Measurements from ENCODE around the gene LCN2.
A peak's percentile ranks its signal among the peaks of the same experiment; 100 is the strongest.
"Not testable (repeated sequence)": the region's sequence is repeated elsewhere in the genome, so short reads cannot be mapped to it uniquely, and the experiment has no call there.

LCN2 gene

DNA sequence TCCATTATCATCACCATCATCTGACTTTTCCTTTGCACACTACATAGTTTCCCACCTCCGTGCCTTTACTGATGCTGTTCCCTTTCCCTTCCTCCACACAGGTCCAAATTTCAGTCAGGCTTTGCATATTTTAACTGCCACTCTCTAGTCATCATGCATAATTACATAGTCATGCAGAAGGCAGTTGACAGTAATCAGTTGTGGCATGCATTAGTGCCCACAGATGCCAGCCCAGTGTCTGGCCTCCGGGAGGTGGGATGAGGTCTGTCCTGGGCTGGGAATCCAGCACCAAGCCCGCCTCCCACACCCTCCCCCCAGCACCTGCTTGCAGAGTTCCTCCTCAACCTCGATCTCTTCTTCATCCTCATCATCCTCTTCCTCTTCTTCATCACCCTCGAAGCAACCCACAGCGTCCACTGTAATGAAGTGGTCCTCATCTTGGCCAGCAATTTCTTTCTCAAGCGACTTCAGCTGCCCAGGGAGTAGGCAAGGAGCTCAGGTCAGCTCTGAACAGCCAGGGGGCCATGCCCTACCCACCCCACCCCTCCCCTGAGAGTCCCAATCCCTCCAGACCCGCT, 19.6 kb downstream of the LCN2 start:
- DNase-seq (ENCODE audit: low spot score), result no peak

DNA sequence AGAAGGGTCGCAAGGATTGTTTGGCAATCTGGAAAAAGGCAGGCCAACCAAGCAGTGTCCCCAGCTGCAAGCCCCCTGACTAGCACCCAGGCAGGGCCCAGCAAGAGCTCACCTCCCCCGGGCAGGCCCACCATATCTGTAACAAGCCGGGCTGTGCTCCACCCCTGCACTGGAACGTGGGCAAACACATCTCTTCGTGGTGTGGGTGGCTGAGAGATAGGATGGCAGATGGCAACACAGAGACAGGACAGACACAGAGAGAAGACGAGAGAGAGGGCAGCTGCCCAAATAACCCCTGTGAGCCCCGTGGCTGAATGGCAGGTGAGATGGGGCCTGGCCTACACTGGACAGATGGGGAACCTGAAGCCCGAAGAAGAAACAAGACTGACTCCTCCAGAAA, 20.2 kb downstream of the LCN2 start:
- DNase-seq (ENCODE audit: low spot score), result no peak

- no peak for DNase-seq (ENCODE audit: low spot score)
These were observed 20.7 kb downstream of the LCN2 start for GRCh38 chr9:128169925-128170324.

DNA sequence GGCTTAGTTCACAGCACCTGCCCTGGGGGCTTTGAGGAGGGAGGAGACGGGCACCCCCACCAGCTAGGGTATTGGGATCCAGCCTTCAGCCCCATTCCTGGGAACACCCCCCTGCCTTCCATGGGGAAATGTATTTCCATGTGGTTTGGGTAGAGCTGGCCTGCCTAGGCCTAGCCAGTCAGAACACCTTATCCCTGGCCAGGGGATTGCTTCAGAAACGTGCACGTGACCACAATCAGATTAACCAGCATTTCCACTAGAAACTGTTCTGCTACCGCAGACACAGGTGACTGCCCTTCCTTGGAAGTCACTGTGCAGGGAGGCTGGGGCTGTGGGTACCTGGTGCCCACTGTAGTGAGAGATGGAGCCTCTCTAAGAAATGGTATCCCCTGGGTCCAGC, 24.8 kb downstream of the LCN2 start:
- no peak for DNase-seq (ENCODE audit: low spot score)

GRCh38 chr9:128175102-128175563, 25.9 kb downstream of the LCN2 start:
- no peak for DNase-seq (ENCODE audit: low spot score)

DNA sequence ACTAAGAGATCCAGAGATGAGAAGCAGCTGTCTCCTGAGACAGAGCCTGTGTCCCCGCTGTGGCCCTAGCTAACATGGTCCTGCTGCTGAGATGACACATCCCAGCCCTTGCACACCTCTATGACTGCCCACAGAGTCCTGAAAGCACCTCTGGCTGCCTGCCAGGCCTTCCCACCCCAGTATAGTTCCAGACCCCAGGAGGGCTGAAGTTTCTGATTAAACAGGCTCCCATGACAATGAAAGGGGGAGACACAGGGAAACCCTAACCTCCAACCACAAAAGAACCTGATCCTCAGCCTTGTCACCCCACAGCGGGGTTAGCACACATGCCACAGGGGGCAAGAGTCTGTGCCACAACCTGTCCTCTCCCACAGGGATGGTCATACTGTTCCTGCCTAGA, 26.5 kb downstream of the LCN2 start:
- DNase-seq (ENCODE audit: low spot score), result no peak

DNA sequence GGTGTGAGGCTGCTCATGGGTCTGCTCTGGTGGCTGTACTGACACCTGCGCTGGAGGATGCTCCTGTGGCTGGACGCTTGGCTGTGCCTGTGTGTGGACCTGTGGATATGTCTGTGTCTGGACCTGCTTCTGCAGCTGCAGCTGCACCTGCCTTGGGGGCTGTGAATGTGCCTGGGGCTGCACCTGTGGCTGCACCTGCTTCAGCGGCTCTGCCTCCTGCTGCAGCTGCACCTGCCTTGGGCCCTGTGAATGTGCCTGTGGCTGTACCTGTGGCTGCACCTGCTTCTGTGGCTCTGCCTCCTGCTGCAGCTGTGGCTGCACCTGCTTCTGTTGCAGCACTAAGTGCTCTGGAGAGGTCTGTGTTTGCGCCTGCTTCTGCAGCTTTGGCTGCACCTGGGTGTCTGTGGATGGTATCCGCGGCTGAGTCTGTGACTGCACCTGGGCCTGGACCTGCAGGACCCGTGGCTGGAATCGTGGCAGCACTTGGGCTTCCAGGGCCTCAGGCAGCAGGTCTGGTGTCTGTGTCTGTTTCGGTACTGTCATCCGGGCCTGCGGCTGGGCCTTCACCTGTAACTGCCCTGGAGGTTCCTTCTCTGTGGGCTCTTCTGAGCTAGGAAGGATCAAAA, 29.7 kb downstream of the LCN2 start:
- no peak for DNase-seq (ENCODE audit: low spot score)

- DNase-seq (ENCODE audit: low spot score), result no peak
These were observed 30.7 kb downstream of the LCN2 start for GRCh38 chr9:128180001-128180400.

DNA sequence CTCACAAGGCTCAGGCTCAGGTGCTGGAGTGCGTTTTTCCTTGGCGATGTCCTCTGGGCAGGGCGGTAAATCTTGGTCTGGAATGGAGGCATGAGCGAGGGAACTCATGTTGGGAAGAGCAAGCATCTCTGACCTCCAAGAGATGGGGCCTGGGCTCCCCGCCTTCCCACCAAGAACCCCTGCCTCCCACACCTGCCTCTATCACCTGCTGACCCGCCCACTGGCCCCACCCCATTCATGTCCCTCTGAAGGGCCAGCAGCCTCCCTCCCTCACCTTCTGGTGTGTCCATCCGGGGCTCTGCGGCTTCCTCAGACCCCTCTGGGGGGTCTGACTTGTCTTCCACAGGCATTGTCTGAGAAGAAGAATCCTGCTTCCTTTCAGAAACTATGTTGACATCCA, 31.2 kb downstream of the LCN2 start:
- DNase-seq (ENCODE audit: low spot score), result no peak

DNA sequence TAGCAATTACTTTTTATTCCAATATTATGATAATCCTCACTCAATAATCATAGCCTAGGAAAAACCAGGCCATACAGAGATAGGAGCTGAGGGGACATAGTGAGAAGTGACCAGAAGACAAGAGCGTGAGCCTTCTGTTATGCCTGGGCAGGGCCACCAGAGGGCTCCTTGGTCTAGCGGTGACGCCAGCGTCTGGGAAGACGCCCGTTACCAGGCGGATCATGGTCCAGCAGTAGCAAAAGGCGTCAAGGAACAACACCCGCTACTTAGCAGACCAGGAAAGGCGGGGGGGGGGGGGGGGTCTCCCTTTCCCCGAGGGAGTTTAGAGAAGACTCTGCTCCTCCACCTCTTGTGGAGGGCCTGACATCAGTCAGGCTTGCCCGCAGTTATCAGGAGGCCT, 32.2 kb downstream of the LCN2 start:
- not testable (repeated sequence) for DNase-seq (ENCODE audit: low spot score)

DNA sequence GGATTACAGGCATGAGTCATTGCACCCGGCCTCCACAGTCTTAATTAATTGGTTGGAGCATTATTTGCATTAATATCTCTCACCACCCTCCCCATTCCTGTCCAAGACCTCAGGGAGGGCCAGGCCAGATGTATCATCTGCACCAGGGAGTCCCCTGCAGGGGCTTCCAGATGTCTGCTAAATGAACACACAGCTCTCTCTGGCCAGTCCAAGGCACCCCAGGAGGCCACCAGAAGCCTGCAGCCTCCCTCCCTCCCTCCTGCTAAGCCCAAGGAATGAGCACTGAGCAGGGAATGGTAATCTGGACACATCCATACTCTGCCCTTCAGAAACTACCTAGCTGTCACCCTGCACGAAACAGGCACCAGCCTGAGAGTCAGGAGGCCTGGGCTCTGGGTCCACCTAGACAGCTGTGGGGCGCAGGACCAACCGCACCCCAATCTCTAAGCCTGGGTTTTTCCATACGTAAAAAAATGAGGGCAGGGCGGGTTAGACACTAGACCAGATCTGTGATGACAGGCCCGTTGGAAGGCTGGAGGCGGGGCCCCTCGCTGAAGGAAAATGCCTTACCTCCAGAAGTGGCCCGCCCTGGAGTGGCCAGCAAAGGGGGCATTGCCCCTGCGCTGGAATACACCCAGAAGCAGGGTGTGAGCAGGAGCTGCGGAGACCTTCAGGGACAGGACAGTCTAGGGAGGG, 33.8 kb downstream of the LCN2 start:
- DNase-seq (ENCODE audit: low spot score), result no peak

GRCh38 chr9:128185979-128186965, 37.0 kb downstream of the LCN2 start:
- DNase-seq (ENCODE audit: low spot score), result no peak

- no peak for DNase-seq (ENCODE audit: low spot score)
These were observed 38.1 kb downstream of the LCN2 start for GRCh38 chr9:128187361-128187760.

- no peak for DNase-seq (ENCODE audit: low spot score)
These were observed 39.0 kb downstream of the LCN2 start for GRCh38 chr9:128188209-128188608.

- no peak for DNase-seq (ENCODE audit: low spot score)
These were observed 40.8 kb downstream of the LCN2 start for GRCh38 chr9:128190013-128190412.

GRCh38 chr9:128190516-128191405, 41.5 kb downstream of the LCN2 start:
- DNase-seq (ENCODE audit: low spot score), result no peak

DNA sequence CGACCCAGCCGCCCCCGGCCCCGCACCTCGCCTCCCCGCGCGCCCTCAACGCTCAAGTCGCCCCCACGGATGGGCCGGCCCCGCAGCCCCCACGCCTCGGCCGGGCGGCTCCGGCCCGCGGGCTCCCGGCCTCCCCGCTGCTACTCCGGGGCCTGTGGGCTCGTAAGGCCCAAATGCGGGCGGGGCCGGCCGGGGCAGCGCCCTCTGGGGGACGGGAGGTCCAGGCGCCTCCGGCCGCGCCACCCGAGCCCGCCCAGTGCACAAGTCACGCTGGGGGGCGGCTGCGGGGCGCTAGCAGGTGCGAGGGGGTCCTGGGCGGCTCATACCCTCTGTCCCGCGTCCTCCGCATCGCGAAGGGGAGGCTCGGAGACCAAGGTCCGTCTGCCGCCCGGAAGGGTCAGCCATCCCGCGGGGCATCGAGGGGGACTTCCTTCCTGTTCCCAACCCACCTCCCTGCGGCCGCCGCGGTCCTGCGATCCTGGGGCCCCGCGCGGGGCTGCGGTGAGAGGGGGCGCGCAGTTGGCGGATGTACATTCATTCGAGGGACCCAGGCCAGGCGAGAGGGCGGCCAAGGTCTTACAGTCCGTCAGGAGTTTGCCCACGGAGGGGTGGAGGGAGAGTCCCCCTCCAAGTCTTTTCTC, 42.3 kb downstream of the LCN2 start, which contains the start of gene CIZ1:
TSS of gene CIZ1 (minus strand) at position 167 of the 641 bp plus-strand sequence. CDS start 715 bp downstream, outside the sequence.
- peak; percentile 68 for DNase-seq (ENCODE audit: low spot score)

DNA sequence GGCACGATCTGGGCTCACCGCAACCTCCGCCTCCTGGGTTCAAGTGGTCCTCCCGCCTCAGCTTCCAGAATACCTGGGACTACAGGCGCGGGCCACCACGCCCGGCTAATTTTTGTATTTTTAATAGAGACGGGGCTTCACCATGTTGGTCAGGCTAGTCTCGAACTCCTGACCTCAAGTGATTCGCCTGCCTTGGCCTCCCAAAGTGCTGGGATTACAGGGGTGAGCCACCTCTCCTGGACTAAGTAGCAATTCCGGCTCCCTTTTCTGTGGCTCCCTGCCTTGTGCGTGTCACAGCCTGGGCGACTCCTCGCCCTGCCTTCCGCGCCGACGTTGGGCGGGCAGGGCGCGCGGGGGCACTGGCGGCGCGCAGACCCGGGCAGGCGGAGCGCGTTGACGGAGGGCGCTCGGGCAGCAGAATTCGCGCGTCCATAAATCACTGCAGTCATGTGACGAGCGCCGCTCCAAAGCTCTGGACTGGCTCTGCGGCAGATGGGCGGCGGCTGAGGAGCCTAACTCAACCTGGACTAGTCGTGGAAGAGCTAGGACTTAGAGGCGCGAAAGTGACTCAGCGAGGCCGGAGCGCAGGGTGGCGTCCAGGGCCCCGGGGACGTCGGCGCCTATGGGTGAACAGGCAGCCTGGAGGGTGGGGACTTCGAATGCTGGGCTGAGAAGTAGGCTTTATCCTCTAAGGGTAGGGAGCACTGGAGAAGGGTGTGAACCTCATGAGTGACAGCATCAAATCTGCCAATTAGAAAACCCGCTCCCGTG, 43.5 kb downstream of the LCN2 start:
- DNase-seq (ENCODE audit: low spot score), result peak; percentile 50

GRCh38 chr9:128193469-128194096, 44.3 kb downstream of the LCN2 start:
- DNase-seq (ENCODE audit: low spot score), result no peak

All from CD4-positive, alpha-beta T cell treated with Interleukin-6 at 100 ng/mL for 8 hours (primary cell).